Fibroblast of skin of right biceps (primary cell): ENCODE results near the gene UTP3.
A peak's percentile ranks its signal among the peaks of the same experiment; 100 is the strongest.
"Not testable (repeated sequence)": the region's sequence is repeated elsewhere in the genome, so short reads cannot be mapped to it uniquely, and the experiment has no call there.

ENCODE experiments used
- DNase-seq: peaks from one replicate; pipeline ENCODE4 v3.0.0-alpha.2; 2013

UTP3 gene

GRCh38 chr4:70721747-70722146, 33.4 kb downstream of the UTP3 start, which contains the start of gene RUFY3:
TSS of gene RUFY3 (plus strand) at chr4:70721964. CDS start at chr4:70722574, 610 bp downstream.
- peak; percentile 93 for DNase-seq

- DNase-seq, result peak; percentile 79
Measured at GRCh38 chr4:70722199-70722791, 34.0 kb downstream of the UTP3 start.

- DNase-seq, result no peak
Measured at GRCh38 chr4:70724463-70724862, 36.1 kb downstream of the UTP3 start.

- DNase-seq, result no peak
Measured at GRCh38 chr4:70725633-70726032, 37.3 kb downstream of the UTP3 start.

- not testable (repeated sequence) for DNase-seq
Measured at GRCh38 chr4:70726515-70726914, 38.2 kb downstream of the UTP3 start.

- no peak for DNase-seq
Measured at GRCh38 chr4:70728091-70728490, 39.8 kb downstream of the UTP3 start.

- not testable (repeated sequence) for DNase-seq
Measured at GRCh38 chr4:70732878-70733277, 44.5 kb downstream of the UTP3 start.

- DNase-seq, result peak; percentile 27
Measured at GRCh38 chr4:70734168-70734954, 46.0 kb downstream of the UTP3 start.

GRCh38 chr4:70734971-70735370, 46.6 kb downstream of the UTP3 start:
- DNase-seq, result no peak

GRCh38 chr4:70735915-70736314, 47.6 kb downstream of the UTP3 start:
- peak; percentile 68 for DNase-seq

GRCh38 chr4:70737006-70737405, 48.7 kb downstream of the UTP3 start:
- DNase-seq, result no peak

GRCh38 chr4:70737409-70737808, 49.1 kb downstream of the UTP3 start:
- DNase-seq, result no peak

GRCh38 chr4:70739496-70740337, 51.4 kb downstream of the UTP3 start:
- DNase-seq, result no peak
